DMS114 treated with DMSO at 0.1 percent for 48 hours (cell line): ENCODE measurements around the gene CAMTA1.
"Not testable (repeated sequence)": the region's sequence is repeated elsewhere in the genome, so short reads cannot be mapped to it uniquely, and the experiment has no call there.

Experiments
- DNase-seq: peaks from one replicate; lab custom pipeline; 2025; ENCODE audit not compliant: unreplicated experiment; lab: John Stamatoyannopoulos, UW

CAMTA1 gene

DNA sequence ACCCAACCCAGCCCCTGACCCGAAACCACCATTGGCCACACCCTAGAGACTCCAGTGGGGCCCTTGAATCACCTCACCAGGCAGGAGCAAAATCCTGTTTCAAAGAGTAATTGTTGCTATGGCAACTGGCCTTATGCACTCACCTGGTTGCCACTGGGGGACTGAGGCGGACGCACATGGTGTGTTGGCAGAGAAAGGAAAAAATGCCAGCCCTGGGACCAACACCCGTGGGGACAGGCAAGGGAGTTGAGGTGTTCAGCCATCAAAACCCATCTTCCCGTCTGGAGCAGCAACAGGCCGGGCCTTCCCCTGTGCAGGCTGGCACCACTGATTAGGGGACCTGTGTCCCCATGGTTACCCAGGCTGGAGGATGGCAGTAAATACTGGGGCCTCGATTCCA is 590.1 kb downstream of the CAMTA1 start:
- DNase-seq: no peak

DNA sequence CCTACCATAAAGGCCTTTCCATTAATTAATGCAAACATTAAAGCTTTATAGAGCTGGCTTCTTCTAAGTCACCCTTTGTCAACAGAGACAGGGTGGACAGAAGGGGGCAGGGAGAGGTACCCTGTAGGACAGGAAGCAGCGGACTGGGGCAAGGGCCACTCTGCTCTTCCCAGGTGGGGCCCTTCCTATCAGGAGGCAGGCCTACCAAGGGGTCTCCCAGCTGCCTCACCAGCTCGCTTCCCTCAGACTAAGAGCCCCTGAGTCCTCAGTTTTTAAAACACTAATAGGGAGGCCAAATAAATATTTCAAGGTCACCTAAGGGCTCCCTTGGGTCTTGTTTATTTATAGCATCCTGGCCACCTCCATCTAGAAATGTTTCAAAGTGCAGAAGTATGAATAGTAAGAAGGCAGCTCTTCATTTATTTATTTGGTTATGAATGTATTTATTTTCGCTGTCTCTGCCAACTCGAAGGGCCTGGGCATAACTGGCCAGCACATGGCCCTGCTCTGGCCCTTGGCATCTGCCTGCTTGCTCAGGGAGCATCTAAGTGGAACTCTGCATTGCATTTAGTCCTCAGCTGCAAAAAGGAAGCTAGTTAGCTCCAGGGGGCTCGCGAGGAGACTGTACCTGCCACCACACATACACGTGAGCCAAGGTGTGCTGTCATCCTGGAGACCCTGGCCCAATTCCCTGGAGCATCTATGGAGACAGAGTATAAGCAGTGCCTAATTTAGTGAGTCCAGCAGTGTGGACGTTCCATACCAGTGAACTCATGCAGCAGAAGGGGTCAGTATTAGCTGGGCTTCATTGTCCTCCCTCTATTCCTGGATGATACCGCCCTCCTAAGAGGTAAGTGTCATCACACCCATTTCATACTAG is 590.8 kb downstream of the CAMTA1 start:
- DNase-seq: no peak

DNA sequence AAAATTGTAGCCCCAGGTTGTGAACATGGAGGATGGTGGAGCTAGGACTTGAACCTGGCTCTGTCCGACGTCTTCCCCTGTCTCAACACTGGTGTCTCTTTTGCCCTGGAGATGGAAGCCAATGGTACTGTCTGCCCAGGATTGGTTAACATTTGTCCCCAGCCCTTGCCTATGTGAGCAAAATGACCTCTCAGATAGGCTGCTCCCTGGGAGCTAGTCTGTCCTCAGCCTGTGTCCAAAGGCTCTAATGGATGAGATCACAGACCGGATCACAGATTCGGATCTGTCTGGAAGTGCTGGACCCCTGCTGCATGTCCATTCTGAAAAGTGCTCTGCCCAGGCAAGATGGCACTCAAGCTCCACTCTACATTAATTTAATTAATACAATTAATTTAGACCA is 591.4 kb downstream of the CAMTA1 start:
- DNase-seq: no peak

DNA sequence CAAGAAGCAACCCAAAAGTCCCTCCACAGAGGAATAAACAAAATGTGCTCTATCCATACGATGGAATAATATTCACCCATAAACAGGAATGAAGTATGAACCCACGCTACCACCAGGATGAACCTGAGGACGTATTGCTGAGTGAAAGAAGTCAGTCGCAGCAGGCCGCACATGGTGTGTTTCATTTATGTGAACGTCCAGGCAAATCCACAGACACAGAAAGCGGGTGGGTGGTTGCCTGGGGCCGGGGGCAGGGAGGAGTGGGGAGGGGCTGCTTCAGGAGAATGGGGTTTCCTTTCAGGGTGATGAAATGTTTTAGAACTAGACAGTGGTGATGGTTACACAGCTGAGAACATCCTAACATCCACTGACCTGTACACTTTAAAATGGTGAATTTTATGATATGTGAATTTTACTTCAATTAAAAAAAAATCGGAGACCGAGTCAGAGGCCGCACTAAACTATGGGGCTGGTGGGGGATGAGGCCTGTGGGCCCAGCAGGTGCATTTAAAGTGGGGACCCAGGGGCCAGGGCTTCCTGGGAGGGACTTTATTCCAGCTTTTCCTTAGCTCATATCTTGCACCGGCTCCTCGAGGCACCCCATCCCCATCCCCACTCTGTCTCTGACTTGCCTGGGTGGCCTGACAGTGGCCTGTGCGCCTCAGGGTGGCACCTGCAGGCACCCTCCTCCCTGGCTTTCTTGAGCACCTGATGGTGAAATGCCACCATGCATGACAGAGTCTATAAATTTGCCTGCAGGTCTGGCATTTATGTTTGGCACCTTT is 593.3 kb downstream of the CAMTA1 start:
- no peak for DNase-seq

DNA sequence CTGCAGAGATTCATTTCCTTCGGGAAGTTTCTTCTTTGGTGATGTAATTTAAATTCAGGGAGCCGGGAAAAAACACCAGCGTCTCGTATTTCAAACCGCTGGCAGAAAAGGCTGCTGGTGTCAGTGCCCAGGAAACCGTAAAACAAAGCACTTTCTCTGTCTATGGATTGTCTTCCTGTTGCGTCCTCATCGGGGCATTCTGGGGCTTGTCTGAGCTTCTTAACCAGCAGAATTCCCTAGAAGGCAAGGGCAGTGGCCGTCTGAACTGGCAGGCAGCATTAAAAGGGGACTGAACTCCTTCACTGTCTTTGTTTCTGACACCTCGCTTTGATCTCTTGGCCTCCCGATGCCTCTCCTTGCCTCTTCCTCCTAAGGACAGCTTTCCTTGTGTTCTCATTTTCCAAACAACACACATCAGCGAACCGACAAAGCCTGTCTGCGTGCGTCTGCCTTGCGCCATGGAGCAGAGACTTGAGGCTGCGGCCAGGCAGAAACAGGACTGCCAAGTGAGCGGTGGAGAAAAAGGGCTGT is 594.3 kb downstream of the CAMTA1 start:
- no peak for DNase-seq

DNA sequence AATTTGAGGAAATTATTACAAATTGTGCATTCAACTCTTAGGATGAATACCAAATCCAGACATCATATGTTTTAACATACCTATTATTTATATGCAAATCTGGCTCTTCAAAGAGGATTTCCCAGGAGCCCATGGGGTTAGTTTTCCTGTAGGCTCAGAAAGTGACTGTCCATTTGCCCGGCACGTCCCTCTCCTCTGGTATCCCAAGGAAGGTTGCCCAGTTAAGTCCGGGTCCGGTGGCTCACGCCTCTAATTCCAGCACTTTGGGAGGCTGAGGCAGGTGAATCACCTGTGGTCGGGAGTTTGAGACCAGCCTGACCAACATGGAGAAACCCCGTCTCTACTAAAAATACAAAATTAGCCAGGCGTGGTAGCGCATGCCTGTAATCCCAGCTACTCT is 594.8 kb downstream of the CAMTA1 start:
- not testable (repeated sequence) for DNase-seq

DNA sequence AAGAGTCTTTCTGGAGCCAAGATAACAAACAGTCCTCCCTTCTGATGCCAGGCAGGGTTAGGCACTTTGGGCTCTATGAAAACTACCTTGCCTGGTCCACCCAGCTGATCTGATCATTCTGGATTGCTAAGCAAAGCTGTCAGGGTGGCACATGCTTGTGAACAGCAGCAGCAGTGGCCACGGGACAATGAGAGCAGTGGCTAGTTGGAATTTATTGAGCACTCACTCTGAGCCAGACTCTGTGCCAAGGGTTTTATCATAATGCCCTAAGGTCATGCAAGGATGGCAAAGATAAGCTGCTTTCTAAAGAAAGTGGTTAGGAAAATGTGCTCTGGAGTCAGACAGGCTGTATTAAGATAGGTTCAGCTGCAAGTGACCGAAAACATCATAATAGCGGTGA is 595.5 kb downstream of the CAMTA1 start:
- DNase-seq: no peak

DNA sequence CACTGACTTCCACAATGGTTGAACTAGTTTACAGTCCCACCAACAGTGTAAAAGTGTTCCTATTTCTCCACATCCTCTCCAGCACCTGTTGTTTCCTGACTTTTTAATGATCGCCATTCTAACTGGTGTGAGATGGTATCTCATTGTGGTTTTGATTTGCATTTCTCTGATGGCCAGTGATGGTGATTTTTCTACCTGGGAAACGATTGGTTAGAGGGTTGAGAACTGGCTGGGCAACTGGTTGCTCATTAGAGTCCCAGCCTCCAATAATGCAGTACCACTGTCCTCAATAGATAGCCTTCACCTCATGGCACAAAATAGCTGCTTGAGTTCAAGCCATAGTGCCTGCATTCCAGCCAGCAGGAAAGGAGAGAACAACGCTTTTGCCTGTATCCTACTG is 596.5 kb downstream of the CAMTA1 start:
- not testable (repeated sequence) for DNase-seq

DNA sequence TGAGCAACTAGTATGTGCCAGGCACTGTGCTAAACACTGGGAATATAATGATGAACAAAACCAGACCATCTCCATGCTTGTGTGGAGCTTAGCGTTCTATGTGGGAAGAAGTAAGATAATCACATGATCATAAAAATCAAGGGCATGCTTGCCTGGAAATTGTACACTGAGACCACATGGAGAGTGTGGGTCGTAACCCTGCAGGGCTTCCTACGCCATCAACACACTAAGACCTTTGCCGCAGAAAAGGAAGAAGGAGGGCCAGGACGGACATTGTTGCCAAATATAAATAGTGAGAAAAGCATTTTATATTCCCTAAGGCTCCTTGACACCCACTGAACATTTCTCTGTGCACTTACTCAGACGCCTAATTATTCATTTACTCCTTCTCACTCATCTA is 597.7 kb downstream of the CAMTA1 start:
- DNase-seq: no peak

DNA sequence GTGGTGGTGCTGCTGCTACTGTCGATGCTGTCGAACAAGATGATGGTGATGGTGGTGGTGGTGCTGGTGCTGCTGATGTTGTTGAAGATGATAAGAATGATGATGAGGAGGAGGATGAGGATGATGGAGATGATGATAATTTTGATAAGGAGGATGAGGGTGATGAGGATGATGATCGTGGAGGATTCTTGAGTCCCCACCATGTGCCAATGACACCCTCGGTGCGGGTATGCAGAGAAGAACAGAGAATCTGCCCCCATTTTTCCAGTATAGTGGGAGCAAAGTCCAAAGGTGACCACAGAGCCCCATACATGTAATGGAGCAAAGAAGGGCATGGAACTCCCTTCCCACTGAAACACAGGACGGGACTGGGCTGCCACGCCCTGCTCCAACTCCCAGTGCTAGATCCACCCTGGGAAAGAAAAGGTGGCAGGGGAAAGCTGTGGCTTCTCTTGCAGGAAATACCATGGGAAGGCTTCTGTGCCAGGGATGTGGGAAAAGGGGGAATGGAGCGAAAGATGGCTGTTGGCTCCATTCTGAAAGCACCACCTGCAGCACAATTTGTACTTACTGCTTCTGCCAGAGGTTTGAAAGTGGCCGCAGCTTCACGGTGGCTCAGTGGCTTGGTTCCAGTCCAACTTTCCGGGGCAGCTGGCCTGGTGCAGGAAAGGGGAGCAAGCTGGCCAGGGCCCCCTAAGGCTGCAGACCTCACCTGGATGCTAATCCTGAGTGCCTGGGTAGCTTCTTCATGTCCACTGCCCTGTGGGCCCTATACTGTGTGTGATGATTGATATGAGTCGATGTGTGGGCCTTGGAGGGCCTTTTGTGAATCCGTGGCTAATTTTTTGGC is 598.6 kb downstream of the CAMTA1 start:
- DNase-seq: no peak

DNA sequence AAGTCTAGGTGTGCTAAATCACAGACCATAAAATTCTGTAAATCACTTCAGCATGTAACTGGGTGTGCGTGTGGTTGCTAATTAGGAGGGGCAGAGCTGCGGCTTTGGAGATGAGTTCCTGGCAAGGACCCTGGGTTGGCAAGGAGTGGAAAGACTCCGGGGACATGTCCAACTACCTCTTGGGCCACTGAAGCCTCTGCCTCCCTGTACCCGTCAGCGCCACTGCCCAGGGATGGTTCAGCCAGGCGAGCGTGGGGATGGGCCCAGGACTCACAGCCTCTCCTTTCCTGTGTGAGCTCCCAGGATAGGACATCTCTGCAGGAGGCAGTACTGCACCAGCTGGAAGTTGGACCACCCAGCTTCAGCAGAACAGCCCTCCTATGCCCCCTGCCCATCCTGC is 599.4 kb downstream of the CAMTA1 start:
- DNase-seq: no peak

DNA sequence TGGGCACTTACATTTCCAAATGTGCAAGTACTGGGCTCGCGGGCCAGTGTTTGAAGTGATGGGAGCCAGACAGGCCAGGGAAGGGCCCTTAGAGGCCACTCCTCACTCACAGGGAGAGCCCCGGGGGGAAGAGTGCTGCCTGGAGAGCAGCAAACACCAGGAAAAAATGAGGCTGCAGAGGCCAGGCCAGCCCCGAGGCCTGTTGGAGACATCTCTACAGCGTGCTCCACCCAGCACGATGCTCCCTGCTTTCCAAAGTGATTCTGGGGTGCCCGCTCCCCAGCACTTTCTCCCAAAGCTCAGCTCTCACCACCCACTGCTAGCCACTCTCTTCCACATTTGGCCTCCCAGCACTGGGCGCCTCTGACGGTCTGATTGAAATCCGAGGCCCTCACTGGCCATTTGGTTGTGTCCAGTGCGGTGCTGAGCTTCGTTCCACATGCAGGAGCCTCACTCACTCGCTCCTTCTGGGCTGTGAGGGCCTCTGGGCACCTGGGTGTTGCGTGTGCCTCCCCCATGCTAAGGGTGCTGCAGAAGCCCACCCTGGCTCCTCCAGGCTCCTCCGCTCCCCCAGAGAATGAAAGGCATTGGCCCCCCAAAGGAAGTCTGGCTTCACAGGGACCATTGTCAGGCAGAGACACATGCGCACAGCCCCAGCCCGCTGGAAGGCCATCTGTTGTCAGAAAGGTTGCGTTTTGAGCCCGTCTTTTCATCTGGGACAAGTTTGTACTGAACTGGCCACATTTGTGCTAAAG is 600.4 kb downstream of the CAMTA1 start:
- no peak for DNase-seq

DNA sequence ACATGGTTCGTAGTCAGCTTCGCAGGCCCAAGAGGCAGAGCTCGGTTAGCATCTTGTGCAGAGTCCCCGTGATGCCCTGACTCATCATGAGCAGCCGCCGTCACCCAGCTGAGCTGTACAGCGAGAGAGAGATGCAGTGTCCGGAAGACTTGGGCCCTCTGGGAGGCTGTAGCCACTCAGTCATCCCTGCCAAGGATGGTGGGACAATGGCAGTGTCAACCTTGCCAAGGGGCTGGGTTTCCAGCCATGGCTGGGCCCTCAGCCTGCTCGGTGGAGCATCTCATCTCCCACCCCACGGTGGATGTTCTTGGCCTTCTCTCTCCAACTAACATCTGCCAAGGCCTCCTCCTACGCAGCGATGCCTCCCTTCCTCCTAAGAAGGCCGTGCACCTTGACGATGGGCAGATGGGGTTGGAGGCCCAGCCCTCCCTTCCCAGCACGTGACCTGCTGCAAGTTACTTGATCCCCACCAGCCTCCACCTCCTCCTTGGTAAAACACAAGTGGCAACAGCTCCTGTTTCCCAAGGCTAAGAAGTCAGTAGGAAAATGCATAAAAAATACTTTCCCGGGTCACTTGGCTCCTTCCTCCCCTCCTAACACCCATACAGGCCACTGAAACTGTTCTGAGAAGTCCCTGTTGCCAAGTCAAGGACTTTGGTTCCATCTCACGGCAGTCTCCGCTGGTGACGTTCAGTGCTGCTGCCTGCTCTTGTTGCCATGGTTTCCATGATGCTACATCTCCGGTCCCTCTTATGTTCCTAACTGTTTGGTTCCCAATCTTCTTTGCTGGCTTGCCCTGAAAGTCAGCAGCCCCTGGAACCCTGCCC is 601.2 kb downstream of the CAMTA1 start:
- no peak for DNase-seq

DNA sequence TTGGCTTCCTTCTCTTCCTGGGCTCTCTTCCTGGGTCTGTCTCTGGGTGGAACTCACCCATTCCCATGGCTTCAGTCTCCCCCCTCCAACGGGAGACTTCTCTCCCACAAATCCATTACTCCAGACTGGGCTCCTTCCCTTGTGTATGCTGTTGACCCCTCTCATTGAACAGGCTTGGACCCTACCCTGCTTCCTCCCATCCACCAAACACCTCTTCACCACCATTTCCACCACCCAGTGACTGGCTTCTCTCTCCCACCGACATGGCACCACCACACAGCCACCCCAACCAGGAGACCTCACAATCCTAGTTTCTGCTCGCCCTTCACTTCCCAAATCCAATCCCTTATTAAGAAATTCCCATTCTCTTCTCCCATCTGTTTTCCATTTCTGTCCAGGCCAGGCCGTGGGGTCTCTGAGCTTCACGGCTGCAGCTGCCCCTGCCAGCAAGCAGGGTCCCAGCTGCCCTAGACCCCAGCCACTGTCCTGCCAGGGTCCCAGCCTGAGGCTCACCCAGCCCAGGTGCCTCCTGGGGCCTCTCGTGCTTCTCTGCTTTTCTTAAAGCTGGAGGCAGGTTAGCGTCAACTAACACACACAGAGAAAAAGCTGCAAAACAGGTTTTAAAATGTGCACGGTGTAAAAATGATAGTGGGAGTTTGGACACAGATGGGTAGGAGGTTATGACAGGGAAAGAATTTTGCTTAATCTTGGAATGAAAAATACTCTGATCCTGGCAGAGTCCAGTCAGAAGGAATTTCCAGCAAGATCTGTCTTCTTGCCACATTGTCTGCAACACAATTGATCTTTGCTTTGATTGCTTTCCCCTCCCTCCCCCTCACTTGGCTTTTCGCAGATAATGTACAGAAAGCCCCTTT is 602.0 kb downstream of the CAMTA1 start:
- DNase-seq: no peak

DNA sequence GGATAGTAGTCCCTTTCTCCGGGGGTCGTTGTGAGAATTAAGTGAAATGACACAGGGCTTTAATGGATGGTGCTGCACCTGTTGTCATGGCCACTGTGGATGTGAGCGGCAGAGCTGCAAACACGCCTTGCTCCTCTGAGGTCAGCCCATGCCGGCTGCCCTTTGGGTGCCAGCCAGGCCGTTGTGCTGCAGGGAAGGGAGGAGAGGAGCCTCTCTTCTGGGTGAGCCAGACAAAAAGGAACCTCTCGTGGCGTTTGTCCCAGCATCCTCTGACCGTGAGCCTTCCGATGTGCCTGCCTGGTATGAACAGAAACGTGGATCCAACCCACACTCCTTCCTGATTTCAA is 602.9 kb downstream of the CAMTA1 start:
- no peak for DNase-seq

DNA sequence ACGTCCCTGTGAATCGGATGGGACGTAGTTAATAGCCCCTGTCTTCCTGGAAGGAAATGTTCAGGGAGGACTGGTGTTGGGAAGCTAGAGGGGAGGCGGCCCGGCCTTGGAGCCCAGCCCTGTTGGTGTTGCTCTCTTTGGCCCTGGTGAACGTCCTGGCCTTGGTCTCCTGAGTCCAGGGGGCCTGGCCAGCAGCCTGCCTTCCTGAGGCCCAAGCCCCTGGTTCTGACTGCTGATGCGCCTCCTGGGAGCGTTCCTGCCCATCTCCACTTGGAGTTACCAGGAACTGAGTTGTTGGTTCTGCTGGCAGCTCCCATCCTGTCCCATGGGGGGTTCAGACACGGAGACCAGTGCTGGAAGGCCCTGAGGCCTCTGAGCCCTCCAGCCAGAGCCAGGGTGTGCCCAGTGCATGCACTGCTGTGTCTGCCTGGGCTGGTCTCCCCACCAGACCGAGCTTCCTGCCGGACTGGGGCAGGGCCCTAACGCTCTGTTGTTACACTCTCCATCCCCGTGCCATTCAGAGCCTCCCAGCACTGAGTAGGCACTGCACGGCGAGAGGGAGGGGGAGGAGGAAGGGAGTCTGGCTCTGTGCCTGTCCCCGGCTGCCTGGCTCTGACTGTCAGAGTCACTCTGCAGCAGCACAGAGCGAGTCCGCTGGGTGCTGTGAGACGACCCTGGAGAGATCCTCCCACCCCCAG is 603.4 kb downstream of the CAMTA1 start:
- DNase-seq: no peak

DNA sequence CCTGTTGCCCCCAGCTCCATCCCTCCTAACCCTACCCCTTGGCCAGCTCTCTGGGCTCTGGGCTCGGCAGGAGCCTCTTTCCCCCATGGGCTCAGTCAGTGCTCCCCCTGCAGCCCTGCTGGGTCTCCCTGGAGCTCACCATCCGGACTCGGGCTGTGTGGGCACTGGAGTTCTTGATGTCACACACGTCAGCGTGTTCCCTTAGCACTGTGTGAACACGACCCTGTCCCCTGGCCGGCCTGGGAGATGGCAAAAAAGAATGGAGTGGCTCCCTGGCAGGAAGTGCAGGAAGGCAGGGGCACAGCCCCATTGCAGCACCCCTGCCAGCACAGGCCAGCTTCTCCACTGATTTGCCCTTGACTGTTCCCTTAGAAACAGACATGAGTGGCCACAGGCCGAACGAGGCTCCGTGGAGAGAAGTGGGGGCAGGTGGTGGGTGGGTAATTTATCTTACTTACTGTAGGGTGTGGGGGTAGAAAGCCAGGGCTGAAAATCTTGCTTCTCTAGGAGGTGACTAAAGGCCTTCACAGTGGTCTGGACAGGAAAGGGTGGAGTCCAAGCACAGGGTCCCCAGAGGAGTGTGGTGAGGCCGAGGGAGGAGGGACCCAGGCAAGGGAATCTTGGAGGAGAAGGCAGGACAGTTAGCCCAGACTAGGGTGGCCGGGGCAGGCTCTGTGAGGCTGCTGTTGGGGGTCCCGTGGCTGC is 604.1 kb downstream of the CAMTA1 start:
- no peak for DNase-seq
